Superior temporal gyrus (tissue), 1 donor: ENCODE data around the gene USP32.
"Not testable (repeated sequence)": the region's sequence is repeated elsewhere in the genome, so short reads cannot be mapped to it uniquely, and the experiment has no call there.

ENCODE experiments used
- DNase-seq: peaks from one replicate; pipeline ENCODE4 v3.0.0-alpha.2; 2016; ENCODE audit errors: extremely low spot score

USP32 gene

DNA sequence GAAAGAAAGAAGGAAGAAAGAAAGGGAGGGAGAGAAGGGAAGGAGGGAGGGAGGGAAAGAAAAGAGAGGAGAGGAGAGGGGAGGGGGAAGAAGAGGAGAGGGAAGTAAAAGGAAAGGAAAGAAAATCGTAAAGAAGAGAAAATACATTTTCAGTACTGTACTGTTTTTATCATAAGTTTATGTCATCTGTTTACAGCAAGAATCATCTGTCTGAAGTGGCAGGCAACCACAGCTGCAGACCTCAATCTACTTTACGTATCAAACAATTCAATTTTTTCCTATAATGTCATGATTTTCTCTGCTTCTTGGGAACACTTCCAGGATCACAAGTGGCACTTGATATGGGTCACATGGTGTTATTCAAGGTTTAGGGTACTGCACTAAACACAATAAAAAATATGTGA, 58.3 kb downstream of the USP32 start:
- DNase-seq, result no peak

DNA sequence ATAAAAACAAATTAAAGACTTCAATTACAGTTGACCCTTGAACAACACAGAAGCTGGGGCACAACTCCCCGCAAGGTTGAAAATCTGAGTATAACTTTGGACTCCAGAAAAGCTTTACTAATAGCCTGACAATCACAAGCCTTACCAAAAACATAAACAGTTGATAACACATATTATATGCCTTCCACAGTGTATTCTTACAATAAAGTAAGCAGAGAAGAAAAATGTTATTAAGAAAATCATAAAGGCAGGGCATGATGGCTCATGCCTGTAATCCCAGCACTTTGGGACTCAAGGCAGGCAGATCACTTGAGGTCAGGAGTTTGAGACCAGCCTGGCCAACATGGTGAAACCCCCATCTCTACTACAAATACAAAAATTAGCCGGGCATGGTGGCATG, 58.9 kb downstream of the USP32 start:
- DNase-seq, result not testable (repeated sequence)

DNA sequence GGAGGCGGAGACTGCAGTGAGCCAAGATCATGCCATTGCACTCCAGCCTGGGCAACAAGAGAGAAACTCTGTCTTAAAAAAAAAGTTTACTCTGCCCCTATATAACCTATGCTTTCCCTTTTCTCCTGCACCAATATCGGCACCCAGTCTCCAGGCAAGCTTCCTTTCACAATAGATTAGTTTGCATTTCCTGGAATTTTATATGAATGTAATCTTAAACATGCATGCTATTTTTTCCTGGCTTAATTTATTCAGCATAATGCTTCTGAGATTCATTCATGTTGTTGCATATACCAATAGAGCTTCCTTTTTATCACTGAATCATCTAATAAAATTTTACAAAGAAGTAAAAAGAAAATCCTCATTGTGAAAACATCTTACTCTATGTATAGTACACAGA, 59.4 kb downstream of the USP32 start:
- DNase-seq, result no peak

DNA sequence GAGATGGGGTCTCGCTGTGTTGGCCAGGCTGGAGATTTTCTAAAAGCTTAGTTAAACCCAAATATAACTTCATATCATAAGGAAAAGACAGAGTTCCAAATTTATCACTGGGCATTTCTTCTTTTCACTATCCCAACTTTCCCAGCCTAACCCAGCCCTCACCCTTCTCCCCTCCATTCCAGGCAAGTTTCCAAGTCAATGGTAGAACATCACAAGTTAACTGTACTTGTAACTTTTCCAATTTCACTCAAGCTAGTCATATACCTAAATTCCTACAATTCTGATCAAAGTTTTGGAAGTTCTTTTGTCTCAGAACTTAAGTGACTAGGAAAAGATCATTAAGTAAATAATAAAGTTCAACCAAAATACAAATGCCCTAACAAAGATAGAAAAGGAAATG, 61.2 kb downstream of the USP32 start:
- no peak for DNase-seq

DNA sequence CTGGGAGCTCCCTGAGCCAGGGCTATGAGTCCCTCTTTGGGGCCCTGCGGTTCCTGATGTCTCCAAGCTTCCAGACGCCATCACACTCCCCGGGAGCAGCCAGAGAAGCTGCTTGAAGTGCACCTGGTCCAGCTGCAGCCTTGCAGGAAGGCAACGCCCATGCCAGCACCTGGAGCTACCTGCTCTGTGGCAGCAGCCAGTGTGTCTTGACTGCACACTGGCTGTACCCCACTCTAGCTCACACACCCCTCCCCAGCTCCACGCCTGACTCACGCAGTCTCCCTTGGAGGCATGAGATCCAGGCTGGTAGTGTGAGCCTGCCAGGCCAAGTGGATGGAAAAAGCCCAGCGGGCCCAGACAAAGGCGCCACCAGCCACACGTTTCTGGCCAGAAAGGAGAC, 63.3 kb downstream of the USP32 start:
- DNase-seq, result no peak

DNA sequence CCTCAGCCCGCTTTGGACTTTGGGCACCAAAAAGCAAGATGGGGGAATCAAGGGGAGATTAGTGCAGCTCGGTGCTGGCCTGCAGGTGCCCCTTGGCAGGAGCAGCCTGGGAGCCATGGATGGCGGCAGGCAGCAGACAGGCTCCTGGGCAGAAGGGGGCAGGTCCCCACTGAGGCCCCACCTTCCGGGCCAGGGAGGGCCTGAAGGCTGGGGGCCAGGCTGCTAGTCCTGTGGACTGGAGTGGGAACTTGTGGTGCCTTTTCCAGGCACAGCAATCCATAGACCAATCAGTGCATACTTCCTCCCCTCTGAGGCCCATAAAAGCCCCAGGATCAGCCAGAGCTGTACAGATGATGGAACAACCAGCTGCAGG, 64.0 kb downstream of the USP32 start:
- DNase-seq, result no peak

DNA sequence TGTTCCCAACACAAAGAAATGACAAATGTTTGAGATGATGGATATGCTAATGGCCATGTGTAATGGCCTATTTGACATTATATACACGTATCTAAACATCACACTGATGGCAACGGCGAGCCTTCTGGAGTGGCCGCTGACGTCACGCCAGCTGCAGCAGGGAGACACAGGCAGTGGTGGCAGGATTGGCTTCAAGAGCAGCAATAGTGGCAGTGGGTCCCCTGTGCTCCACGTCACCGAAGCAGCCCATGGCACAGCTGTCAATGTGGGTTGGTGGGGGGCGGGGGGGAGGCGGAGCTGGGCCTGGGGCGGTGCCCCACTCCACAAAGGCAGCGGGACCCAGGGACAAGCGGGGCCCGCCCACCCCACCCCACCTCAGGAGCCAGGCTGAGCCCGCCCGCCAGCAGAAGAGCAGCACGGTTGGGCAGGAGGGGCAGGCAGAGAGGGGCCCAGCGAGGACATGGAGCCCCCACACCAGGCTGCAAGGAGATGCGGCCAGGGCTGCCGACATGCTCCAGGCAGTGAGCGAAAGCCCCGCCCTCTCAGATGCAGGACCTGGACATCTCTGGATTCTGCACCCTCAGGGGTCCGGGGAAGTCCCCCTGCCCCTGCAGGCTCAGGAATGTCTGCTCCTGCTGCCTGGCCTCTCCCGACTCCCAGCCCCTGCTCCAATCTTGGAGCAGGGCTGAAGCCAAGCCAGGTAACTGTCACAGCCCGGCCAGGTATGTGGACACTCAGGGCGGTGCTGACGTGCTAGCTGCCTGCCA, 64.6 kb downstream of the USP32 start:
- DNase-seq, result peak; percentile 82

DNA sequence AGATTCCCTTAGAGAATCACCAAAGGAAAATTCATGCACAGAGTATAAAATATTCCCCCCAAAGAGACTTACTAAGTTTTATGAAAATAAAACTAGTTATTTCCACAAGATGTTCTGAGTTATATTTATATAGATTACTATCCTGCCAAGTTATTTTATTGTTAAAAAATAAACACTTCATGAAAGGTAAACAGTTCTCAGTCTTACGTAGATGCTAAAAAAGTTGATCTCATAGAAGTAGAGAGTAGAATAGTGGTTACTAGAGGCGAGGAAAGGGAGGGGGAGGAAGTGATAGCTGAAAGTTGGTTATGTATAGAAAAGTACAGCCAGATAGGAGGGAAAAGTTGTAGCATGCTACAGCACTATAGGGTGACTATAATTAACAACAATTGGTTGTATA, 65.2 kb downstream of the USP32 start:
- DNase-seq, result no peak

DNA sequence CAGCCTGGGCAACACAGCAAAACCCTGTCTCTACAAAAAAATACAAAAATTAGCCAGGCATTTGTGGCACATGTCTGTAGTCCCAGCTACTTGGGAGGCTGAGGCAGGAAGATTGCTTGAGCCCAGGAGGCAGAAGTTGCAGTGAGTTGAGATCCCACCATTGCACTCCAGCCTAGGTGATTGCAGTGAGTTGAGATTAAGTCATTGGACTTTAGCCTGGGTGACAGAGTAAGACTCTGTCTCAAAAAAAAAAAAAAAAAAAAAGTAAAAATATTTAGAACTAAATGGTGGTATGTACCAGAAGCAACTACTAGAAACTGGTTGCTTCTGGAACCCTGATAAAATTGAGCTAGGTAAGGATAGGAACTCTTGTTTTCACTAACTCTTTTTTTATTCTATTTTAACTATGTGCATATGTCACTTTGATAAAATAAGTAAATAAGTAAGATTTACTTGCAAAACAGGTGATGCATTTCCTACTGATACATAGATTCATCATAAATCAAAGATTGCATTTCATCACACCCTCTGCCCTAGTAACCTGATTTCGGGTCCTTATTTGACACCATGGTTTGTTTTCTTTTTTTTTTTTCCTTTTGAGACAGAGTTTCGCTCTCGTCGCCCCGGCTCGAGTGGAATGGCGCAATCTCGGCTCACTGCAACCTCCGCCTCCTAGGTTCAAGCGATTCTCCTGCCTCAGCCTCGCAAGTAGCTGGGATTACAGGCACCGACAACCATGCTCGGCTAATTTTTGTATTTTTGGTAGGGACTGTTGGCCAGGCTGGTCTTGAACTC, 66.0 kb downstream of the USP32 start:
- DNase-seq, result no peak

DNA sequence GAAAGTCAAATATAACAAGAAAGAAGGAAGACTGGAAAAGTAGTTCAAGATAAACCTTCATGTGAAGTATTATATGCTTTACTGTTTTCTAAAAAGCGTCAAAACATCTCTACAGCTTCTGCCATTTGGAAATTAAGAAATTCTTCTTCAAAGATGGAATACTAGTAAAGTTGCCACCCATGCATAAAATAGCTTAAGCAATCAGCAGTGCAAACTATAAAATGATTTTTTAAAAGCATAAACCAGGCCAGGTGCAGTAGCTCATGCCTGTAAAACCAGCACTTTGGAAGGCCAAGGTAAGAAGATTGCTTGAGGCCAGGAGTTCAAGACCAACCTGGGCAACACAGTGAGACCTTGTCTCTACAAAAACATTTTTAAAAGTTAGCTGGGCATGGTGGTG, 68.2 kb downstream of the USP32 start:
- DNase-seq, result peak; percentile 4

DNA sequence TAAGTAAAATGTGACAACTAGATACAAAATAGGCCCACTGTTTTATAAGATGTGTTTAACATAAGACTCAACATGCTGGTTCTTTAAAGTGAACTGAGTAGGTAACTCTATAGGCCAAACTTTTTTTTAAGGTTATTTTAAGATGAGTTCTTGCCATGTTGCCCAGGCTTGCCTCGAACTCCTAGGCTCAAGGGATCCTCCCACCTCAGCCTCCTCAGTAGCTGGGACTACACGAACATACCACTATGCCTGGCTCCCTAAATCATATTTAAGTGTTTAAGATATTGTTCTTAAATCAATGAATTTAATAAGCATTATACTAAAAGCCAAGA, 69.9 kb downstream of the USP32 start:
- DNase-seq, result no peak

DNA sequence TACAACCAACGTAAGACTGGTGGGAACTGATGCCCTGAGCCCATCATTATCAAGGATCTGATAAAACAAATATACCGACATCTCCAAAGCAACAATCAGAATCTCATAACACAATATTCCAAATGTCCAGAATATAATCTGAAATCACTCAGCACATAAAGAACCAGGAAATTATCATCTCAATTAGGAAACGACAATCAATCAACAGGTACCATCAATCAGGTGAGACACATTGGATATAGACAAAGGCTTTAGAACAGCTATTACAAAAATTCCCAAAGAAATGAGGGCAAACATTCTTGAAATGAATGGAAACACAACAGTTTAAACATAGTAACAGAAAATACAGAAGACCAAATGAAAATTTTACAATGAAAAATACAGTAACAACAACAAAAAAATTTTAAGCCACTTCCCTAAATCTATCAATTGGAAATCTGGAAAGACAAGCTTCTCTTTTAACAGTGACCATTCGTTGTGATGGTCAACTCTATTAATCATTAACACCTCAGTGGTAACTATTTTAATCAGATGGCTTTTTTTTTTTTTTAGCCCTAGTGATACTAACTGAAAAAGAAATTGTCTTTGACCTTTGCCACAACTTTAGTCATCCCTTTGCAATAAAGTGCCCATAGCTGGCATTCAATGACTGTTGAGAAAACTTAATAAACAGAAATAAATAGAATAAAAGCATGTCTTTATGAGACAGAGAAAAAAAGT, 70.4 kb downstream of the USP32 start:
- no peak for DNase-seq

DNA sequence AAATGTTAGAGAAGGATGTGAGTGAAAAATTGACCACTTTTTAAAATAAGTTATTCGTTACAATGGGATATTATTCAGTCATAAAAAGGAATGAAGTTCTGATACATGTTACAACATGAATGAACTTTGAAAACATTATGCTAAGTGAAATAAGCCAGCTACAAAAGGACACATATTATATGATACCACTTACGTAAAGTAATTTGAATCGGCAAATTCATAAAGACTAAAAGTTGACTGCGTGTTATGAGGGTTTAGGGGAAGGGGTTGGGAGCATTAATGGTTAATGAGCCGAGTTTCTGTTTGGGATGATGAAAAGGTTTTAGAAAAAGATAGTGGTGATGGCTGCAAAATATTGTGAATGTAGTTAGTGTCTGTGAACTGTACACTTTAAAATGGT, 73.1 kb downstream of the USP32 start:
- DNase-seq, result no peak

DNA sequence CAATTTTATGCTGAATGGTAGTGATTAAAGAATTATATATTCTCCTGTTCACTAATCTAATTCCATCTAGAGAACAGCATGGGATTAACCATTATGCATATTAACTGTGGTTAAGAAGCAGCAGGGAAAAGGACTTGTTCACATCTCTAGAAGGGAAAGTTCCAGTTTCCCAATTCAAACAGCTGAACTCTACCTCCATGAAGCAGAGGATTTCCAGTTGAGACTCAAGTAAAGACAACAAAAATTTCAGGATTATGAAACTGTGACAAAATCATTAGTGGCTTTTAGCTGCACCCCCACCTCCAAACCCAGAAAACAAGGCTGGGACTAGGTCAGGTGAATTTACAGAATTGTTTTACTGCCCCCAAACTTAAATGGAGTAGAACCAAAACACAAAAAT, 73.6 kb downstream of the USP32 start:
- no peak for DNase-seq

DNA sequence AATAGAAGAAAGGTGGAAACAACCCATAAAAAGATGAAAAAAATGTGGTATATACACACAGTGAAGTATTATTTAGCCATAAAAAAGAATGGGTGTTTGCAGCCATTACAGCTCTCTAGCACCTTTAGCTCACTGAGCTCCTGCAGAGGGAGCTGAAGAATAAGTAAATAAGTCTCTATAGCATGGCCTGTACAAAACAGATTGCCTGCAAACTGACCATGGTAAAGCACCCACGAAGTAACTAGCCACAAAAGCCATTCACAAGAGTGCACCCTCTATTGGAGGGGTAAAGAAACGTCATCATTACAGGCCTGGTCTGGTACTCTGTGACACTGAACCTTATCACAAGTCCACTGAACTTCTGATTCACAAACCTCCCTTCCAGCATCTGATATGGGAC, 76.3 kb downstream of the USP32 start:
- DNase-seq, result no peak

DNA sequence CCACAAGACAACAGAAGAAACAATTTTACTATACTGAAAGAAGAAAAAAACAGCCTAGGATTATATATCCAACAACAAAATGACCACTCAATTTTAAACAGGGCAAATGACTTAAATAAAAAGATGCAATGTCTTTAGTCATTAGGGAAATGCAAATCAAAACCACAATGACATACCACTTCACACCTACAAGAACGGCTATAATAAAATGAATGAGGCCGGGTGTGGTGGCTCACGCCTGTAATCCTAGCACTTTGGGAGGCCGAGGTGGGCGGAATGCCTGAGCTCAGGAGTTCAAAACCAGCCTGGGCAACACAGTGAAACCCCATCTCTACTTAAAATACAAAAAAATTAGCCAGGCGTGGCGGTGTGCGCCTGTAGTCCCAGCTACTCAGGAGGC, 77.0 kb downstream of the USP32 start:
- not testable (repeated sequence) for DNase-seq

DNA sequence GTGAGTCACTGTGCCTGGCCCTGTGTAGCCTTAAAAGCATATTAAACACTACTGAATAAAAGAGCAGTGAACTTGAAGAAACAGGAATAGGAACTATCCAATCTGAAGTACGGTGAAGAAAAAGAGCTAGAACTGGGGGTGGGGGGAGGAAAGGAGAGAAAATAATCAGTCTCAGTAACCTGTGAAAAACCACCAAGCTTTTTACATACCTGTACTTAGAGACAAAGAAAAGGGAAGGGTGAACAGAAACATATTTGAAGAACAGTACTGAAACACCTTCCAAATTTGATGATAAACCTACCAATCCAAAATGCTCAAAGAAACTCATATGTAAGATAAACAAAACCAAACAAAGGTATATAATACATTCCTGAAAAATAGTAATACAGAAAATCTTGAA, 77.5 kb downstream of the USP32 start:
- no peak for DNase-seq

DNA sequence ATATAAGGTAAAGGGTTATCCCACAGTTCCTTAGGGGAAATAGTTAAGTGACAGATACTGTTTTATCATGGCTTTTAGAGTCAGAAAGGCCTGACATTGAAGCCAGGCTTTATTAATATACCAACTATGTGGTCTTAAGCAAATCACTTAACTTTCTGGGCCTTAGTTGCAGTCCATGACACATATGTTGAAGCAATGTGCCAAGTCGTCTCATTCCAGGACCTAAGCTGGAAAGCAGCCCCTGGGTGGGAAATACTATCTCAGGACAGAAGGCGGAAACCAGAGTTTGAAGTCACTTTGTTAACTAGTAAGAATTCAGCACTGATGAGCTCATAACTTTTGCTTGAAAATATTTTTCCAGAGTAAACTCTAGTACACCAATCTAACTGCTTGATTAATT, 80.0 kb downstream of the USP32 start:
- no peak for DNase-seq

DNA sequence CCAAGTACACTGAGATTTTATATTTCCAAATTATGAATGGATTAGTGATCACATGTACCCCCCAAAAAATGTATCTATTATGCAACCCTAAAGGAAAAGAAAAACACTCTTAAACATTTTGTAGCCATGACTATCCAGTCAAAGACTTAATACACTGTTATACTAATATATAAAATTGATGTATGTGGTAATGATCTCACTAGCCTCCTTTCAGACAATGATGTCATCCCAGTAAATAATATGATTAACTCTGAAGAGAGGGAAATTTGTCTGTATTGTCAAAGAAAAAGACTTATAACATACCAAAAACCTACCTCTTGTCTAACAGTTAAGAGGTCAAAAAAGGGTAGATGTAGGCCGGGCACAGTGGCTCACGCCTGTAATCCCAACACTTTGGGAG, 80.7 kb downstream of the USP32 start:
- DNase-seq, result no peak

DNA sequence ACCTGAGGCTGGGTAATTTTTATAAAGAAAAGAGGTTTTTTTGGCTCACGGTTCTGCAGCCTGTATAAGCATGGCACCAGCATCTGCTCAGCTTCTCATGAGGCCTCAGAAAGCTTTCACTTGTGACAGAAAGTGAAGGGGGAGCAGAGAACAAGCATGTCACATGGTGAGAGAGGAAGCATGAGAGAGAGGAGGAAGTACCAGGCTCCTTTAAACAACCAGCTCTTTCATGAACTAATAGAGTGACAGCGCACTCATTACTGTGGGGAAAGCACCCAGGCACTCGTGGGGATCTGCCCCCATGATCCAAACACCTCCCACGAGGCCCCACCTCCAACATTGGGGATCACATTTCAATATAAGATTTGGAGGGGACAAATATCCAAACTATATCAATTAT, 86.8 kb downstream of the USP32 start:
- peak; percentile 84 for DNase-seq

DNA sequence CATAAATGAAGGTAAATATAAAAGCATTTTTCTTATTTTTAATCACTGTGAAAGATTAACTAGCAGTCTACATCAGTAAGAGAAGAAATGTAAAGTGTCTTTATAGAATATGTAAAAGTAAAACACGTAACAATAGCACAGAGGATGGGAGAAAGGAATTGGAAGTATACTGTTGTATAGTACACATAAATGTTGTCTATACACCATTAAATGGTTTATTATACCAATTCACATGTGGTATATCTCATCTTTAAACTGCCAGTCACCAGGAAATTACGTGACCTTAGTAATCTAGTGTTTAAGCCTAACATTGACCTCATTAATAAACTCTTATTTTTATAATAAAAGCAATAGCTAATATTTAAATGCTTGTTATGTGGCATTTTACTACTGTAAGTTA, 87.4 kb downstream of the USP32 start:
- DNase-seq, result no peak

DNA sequence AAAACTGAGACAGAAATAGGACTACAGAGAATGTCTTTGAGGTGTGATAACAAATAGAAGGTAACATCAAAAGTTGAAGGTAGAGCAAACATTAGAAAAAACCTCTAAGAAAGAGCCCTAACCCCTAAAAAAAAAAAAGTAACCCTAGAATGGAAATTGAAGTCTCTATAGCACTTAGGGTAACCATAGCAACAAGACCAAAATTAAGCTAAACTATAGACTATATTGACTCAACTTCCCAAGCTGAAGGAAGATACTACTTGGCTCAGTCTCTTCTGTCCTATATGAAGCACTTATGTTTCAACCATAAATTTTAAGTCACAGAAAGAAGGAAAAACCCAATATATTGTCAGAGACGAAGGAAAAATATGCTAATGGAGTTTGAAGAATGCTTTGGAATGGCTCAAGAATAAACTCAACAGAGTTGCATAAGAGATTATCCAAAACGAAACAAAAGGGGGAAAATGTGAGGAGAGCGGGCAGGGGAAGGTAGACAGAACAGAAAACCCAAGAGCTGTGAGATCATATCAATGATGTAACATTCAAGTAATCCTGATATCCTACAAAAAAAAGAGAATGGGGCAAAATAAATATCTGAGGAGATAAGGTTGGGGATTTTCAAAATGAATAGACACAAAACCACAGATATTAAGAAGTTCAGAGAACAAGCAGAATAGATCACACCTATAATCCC, 88.4 kb downstream of the USP32 start:
- no peak for DNase-seq
